ENCODE results near the gene CRYM. TPM values are rescaled to one million over a fixed set of nuclear protein-coding genes. Genes with fewer than 3 reads are reported as not detected.

CRYM gene
- total RNA-seq, 2 experiments from 2014 or later: not detected

GRCh38 chr16:21223787-21224186 is 54.3 kb downstream of the CRYM start:
- Mint-ChIP-seq H3K36me3 (ENCODE audit: low read depth) (no peaks in the 10 kb centered on the region), H3K4me1 (peaks cover 14% of the 10 kb centered on the region), H3K27me3 (peaks cover 55% of the 10 kb centered on the region), H3K4me3 (no peak overlapping the region), H3K9me3 (no peaks in the 10 kb centered on the region), H3K27ac (no peak overlapping the region)
- no peak for DNase-seq
- ChIA-PET POLR2A (no interaction called here), CTCF (interaction anchor here (0.6 kb wide), 1 partner anchor 74 kb away, joined by 3 read pairs; no protein-coding TSS in a partner anchor)

GRCh38 chr16:21222495-21223337 is 55.4 kb downstream of the CRYM start:
- Mint-ChIP-seq H3K36me3 (ENCODE audit: low read depth) (no peaks in the 10 kb centered on the region), H3K9me3 (no peaks in the 10 kb centered on the region), H3K27ac (no peak overlapping the region), H3K27me3 (peaks cover 51% of the 10 kb centered on the region), H3K4me3 (no peak overlapping the region), H3K4me1 (peaks cover 14% of the 10 kb centered on the region)
- ChIA-PET POLR2A (no interaction called here), CTCF (no interaction called here)
- DNase-seq: no peak

GRCh38 chr16:21219551-21219950 is 58.5 kb downstream of the CRYM start:
- POLR2A ChIA-PET: no interaction called here
- CTCF ChIA-PET: no interaction called here
- H3K27ac Mint-ChIP-seq: no peak overlapping the region
- peaks cover 40% of the 10 kb centered on the region for H3K27me3 Mint-ChIP-seq
- no peaks in the 10 kb centered on the region for H3K36me3 Mint-ChIP-seq (ENCODE audit: low read depth)
- no peak overlapping the region for H3K4me3 Mint-ChIP-seq
- H3K4me1 Mint-ChIP-seq: peaks cover 3% of the 10 kb centered on the region
- no peaks in the 10 kb centered on the region for H3K9me3 Mint-ChIP-seq
- DNase-seq: no peak

- DNase-seq: no peak
- peaks cover 41% of the 10 kb centered on the region for H3K27me3 Mint-ChIP-seq
- H3K36me3 Mint-ChIP-seq (ENCODE audit: low read depth): no peaks in the 10 kb centered on the region
- no peak overlapping the region for H3K4me3 Mint-ChIP-seq
- peaks cover 2% of the 10 kb centered on the region for H3K4me1 Mint-ChIP-seq
- ChIA-PET POLR2A (no interaction called here), CTCF (no interaction called here)
- H3K9me3 Mint-ChIP-seq: no peaks in the 10 kb centered on the region
- H3K27ac Mint-ChIP-seq: no peak overlapping the region
Measured at GRCh38 chr16:21218153-21218552, 59.9 kb downstream of the CRYM start.

- peaks cover 37% of the 10 kb centered on the region for H3K27me3 Mint-ChIP-seq
- no peaks in the 10 kb centered on the region for H3K36me3 Mint-ChIP-seq (ENCODE audit: low read depth)
- H3K9me3 Mint-ChIP-seq: no peaks in the 10 kb centered on the region
- DNase-seq: no peak
- H3K4me1 Mint-ChIP-seq: no peaks in the 10 kb centered on the region
- POLR2A ChIA-PET: no interaction called here
- H3K27ac Mint-ChIP-seq: no peak overlapping the region
- CTCF ChIA-PET: no interaction called here
- no peak overlapping the region for H3K4me3 Mint-ChIP-seq
Measured at GRCh38 chr16:21217121-21217520, 61.0 kb downstream of the CRYM start.

GRCh38 chr16:21214086-21214485 is 64.0 kb downstream of the CRYM start:
- Mint-ChIP-seq H3K27me3 (peaks cover 20% of the 10 kb centered on the region), H3K27ac (no peak overlapping the region), H3K4me1 (no peaks in the 10 kb centered on the region), H3K9me3 (no peaks in the 10 kb centered on the region), H3K4me3 (no peak overlapping the region), H3K36me3 (ENCODE audit: low read depth) (no peaks in the 10 kb centered on the region)
- ChIA-PET CTCF (no interaction called here), POLR2A (no interaction called here)
- no peak for DNase-seq

GRCh38 chr16:21211486-21211885 is 66.6 kb downstream of the CRYM start, which contains the start of gene ZP2:
TSS of gene ZP2 (minus strand) at chr16:21211574. CDS start at chr16:21211547, 27 bp downstream.
- DNase-seq: no peak
- H3K27ac Mint-ChIP-seq: no peak within 1 kb of the TSS
- ChIA-PET CTCF (no interaction called here), POLR2A (no interaction called here)
- H3K4me3 Mint-ChIP-seq: no peak within 1 kb of the TSS
- no peaks in the 10 kb centered on the region for H3K36me3 Mint-ChIP-seq (ENCODE audit: low read depth)
- no peaks in the 10 kb centered on the region for H3K9me3 Mint-ChIP-seq
- H3K4me1 Mint-ChIP-seq: no peaks in the 10 kb centered on the region
- peaks cover 12% of the 10 kb centered on the region for H3K27me3 Mint-ChIP-seq

Other genes with a start within 250 kb of the CRYM start
- under 1 TPM; 0.03 to 0.05 TPM for gene DNAH3, start 127.4 kb downstream of the CRYM start, total RNA-seq
- 10 to 100 TPM; 15.8 to 19.2 TPM for gene LDAF1, start 119.6 kb downstream of the CRYM start, total RNA-seq
- gene ZP2, start 66.7 kb downstream of the CRYM start, total RNA-seq: under 1 TPM; 0.10 to 0.20 TPM
- not detected for gene ANKS4B, start 44.6 kb downstream of the CRYM start, total RNA-seq